Neural cell (in vitro differentiated cells): ENCODE results near the gene MGAT4A. TPM values are rescaled to one million over a fixed set of nuclear protein-coding genes. Genes with fewer than 3 reads are reported as not detected.
"Not testable (repeated sequence)": the region's sequence is repeated elsewhere in the genome, so short reads cannot be mapped to it uniquely, and the experiment has no call there.

Experiments used
- H2AFZ ChIP-seq: fragments of 200-600, 300-800 bp; sonication (generic), shearing (Covaris generic); 2 replicates; pipeline ENCODE4 v1.6.0; 2014; ENCODE audit warnings: low read depth, mild to moderate bottlenecking, antibody characterized with exemption, low read length, moderate library complexity
- H3F3A ChIP-seq: fragments of 200-600 bp; shearing (Covaris generic); 2 replicates; pipeline ENCODE4 v1.6.1; 2016; ENCODE audit warnings: mild to moderate bottlenecking, moderate library complexity, mixed read lengths, antibody characterized with exemption, low read length; ENCODE audit not compliant: insufficient read depth, poor library complexity, severe bottlenecking
- H3K27ac ChIP-seq: fragments of 200-600, 300-800 bp; sonication (generic), shearing (Covaris generic); 2 replicates; pipeline ENCODE4 v1.5.1; 2014; ENCODE audit warnings: mild to moderate bottlenecking, low read length, moderate library complexity
- H3K27me3 ChIP-seq: fragments of 300-800, 200-600 bp; sonication (generic), shearing (Covaris generic); 2 replicates; pipeline ENCODE4 v1.6.0; 2014; ENCODE audit warnings: mild to moderate bottlenecking, low read depth, low read length, moderate library complexity; ENCODE audit not compliant: insufficient read depth
- H3K36me3 ChIP-seq: fragments of 300-800, 200-600 bp; sonication (generic), shearing (Covaris generic); 2 replicates; pipeline ENCODE4 v1.5.1; 2014; ENCODE audit warnings: mild to moderate bottlenecking, antibody characterized with exemption, low read length, moderate library complexity; ENCODE audit not compliant: insufficient read depth
- H3K4me2 ChIP-seq: fragments of 300-800, 200-600 bp; sonication (generic), shearing (Covaris generic); 2 replicates; pipeline ENCODE4 v1.6.0; 2014; ENCODE audit warnings: mild to moderate bottlenecking, low read length
- H3K4me3 ChIP-seq: fragments of 300-800, 200-600 bp; sonication (generic), shearing (Covaris generic); 2 replicates; pipeline ENCODE4 v1.5.1; 2014; ENCODE audit warnings: mild to moderate bottlenecking, low read length, moderate library complexity
- H3K79me2 ChIP-seq: fragments of 200-600 bp; shearing (Covaris generic); replicated peaks from 2 replicates; pipeline ENCODE4 v1.6.0; 2014; ENCODE audit warnings: mild to moderate bottlenecking, low read length, moderate library complexity; ENCODE audit not compliant: insufficient read depth
- H3K9ac ChIP-seq: fragments of 300-800, 200-600 bp; sonication (generic), shearing (Covaris generic); 2 replicates; pipeline ENCODE4 v1.6.1; 2016; ENCODE audit warnings: mild to moderate bottlenecking, low read length, mixed read lengths
- H3K9me2 ChIP-seq: fragments of 200-600 bp; shearing (Covaris generic); 2 replicates; pipeline ENCODE4 v1.6.1; 2016; ENCODE audit warnings: mild to moderate bottlenecking, low read length, mixed read lengths; ENCODE audit not compliant: insufficient read depth
- H3K9me3 ChIP-seq: fragments of 200-600, 300-800 bp; sonication (generic), shearing (Covaris generic); 2 replicates; pipeline ENCODE4 v1.6.1; 2016; ENCODE audit warnings: mild to moderate bottlenecking, mixed run types, low read length, moderate library complexity, mixed read lengths
- H4K20me1 ChIP-seq: fragments of 200-600 bp; shearing (Covaris generic); 2 replicates; pipeline ENCODE4 v1.6.1; 2016; ENCODE audit warnings: mild to moderate bottlenecking, mixed run types; ENCODE audit not compliant: insufficient read depth
- EP300 ChIP-seq: fragments of 450-650 bp; conservative IDR thresholded peaks from 2 replicates; pipeline ENCODE4 v1.6.1; 2014; ENCODE audit warnings: antibody characterized with exemption, mild to moderate bottlenecking, moderate library complexity; ENCODE audit not compliant: poor library complexity, severe bottlenecking
- EZH2 ChIP-seq: fragments of 200-600, 300-800 bp; shearing (Covaris generic), sonication (generic); IDR thresholded peaks from 2 replicates; pipeline ENCODE4 v1.6.1; 2014; ENCODE audit warnings: antibody characterized with exemption, low read length, borderline replicate concordance, mild to moderate bottlenecking; ENCODE audit not compliant: insufficient read depth, poor library complexity, severe bottlenecking
- MXI1 ChIP-seq: fragments of 450-650 bp; conservative IDR thresholded peaks from 2 replicates; pipeline ENCODE4 v1.6.1; 2014; ENCODE audit warnings: antibody characterized with exemption, mild to moderate bottlenecking; ENCODE audit not compliant: poor library complexity, severe bottlenecking
- POLR2AphosphoS5 ChIP-seq: IDR thresholded peaks from 2 replicates; pipeline ENCODE4 v1.6.1; 2012
- RAD21 ChIP-seq: fragments of 450-650 bp; conservative IDR thresholded peaks from 2 replicates; pipeline ENCODE4 v1.6.1; 2014; ENCODE audit warnings: antibody characterized with exemption, mild to moderate bottlenecking, moderate library complexity
- SMC3 ChIP-seq: fragments of 450-650 bp; conservative IDR thresholded peaks from 2 replicates; pipeline ENCODE4 v1.6.1; 2014; ENCODE audit warnings: antibody characterized with exemption, mild to moderate bottlenecking, moderate library complexity; ENCODE audit not compliant: poor library complexity
- TAF1 ChIP-seq: IDR thresholded peaks from 2 replicates; pipeline ENCODE4 v1.6.1; 2012; ENCODE audit warnings: low read depth
- polyA plus RNA-seq: library from polyadenylated mRNA; depleted of rRNA; stranded (reverse); fragments of >200 nt; gene quantifications from 2 replicates; pipeline ENCODE4 v1.2.3, GENCODE V29; 2014
- TF ChIP-seq, protein P1 (sequence below): fragments of 450-650 bp; IDR thresholded peaks from 2 replicates; pipeline ENCODE4 v1.5.1; 2014; ENCODE audit warnings: antibody characterized with exemption, mild to moderate bottlenecking, moderate library complexity; ENCODE audit not compliant: poor library complexity, severe bottlenecking
- TF ChIP-seq, protein P2 (sequence below): IDR thresholded peaks from 2 replicates; pipeline ENCODE4 v1.6.1; 2012; ENCODE audit warnings: borderline replicate concordance

MGAT4A gene
- polyA plus RNA-seq, 1 donor from 2014 or later, result 54.8 TPM

DNA sequence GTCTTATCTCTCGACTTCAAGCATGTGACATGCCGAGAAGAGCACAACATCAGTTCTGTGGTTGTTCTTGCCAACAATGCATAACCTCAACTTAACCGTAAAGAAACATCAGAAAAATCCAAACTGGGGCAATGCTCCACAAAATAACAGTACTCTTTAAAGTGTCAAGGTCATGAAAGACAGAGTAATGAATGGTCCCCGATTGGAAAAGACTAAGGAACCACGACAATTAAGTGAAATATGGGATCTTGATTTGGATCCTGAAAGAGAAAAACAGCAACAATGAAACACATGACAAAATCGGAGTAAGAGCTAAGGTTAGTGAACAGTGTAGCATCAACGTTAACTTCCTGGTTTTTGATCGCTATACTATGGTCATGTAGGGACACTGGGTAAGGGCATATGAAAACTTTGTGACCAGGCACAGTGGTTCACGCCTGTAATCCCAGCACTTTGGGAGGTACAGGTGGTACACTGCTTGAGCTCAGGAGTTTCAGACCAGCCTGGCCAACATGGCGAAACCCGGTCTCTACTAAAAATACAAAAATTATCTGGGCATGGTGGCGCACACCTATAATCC, 67.3 kb downstream of the MGAT4A start:
- Histone ChIP-seq H3K9me3 (no peaks in the 10 kb centered on the region), H3F3A (no peaks in the 10 kb centered on the region), H3K4me3 (no peak overlapping the region), H3K36me3 (no peaks in the 10 kb centered on the region), H3K27me3 (no peaks in the 10 kb centered on the region), H2AFZ (no peak overlapping the region), H3K79me2 (no peaks in the 10 kb centered on the region), H4K20me1 (no peaks in the 10 kb centered on the region), H3K4me2 (no peak overlapping the region), H3K27ac (no peak overlapping the region), H3K9ac (no peak overlapping the region), H3K9me2 (no peaks in the 10 kb centered on the region)
- TF ChIP-seq POLR2AphosphoS5 (no peak), TAF1 (no peak)

DNA sequence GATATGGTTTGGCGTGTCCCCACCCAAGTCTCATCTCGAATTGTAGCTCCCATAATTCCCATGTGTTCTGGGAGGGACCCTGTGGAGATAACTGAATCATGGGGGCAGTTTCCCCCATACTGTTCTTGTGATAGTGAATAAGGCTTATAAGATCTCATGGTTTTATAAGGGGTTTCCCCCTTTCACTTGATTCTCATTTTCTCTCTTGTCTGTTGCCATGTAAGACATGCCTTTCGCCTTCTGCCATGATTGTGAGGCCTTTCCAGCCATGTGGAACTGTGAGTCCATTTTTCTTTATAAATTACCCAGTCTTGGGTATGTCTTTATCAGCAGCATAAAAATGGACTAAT, 71.5 kb downstream of the MGAT4A start:
- not testable (repeated sequence) for H4K20me1 ChIP-seq, H3K9ac ChIP-seq, H3K27ac ChIP-seq, H2AFZ ChIP-seq, H3K9me2 ChIP-seq, H3K27me3 ChIP-seq, H3F3A ChIP-seq, H3K4me2 ChIP-seq, H3K36me3 ChIP-seq, H3K4me3 ChIP-seq, H3K9me3 ChIP-seq, H3K79me2 ChIP-seq

DNA sequence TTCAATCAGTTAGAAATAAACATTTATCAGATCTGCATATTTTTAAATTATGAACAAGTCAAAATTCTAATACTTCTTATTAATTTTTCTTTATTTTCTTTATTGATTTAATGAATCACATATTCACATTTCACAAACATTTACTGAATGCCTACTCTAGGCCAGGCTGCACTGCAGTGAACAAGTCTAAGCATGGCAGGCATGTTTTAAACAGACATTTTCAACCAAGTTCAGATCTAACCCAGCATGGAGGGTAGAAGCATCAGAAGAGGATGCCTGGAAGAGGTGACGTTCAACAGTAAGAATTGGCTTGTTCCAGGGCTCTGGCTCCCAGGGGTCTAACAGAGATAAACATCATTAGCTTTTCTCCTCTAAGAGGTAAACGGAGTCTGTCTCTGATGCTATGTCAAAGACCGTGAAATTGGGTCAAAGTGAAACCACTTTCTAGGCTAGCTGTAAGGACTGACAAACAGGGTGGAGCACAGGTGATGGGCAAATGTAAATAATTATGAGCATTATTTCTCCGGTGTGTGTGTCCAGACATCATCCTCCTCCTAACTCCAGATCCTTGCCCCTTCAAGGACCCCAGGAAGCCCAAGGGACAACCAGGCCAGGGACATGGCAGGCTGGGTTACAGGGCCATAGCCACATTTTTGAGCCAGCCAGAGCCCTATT, 72.0 kb downstream of the MGAT4A start:
- TF ChIP-seq POLR2AphosphoS5 (no peak), EZH2 (no peak), SMC3 (no peak), RAD21 (no peak), TAF1 (no peak), MXI1 (no peak), EP300 (no peak)
- TF ChIP-seq, protein P1, sequence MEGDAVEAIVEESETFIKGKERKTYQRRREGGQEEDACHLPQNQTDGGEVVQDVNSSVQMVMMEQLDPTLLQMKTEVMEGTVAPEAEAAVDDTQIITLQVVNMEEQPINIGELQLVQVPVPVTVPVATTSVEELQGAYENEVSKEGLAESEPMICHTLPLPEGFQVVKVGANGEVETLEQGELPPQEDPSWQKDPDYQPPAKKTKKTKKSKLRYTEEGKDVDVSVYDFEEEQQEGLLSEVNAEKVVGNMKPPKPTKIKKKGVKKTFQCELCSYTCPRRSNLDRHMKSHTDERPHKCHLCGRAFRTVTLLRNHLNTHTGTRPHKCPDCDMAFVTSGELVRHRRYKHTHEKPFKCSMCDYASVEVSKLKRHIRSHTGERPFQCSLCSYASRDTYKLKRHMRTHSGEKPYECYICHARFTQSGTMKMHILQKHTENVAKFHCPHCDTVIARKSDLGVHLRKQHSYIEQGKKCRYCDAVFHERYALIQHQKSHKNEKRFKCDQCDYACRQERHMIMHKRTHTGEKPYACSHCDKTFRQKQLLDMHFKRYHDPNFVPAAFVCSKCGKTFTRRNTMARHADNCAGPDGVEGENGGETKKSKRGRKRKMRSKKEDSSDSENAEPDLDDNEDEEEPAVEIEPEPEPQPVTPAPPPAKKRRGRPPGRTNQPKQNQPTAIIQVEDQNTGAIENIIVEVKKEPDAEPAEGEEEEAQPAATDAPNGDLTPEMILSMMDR, result no peak
- TF ChIP-seq, protein P2, sequence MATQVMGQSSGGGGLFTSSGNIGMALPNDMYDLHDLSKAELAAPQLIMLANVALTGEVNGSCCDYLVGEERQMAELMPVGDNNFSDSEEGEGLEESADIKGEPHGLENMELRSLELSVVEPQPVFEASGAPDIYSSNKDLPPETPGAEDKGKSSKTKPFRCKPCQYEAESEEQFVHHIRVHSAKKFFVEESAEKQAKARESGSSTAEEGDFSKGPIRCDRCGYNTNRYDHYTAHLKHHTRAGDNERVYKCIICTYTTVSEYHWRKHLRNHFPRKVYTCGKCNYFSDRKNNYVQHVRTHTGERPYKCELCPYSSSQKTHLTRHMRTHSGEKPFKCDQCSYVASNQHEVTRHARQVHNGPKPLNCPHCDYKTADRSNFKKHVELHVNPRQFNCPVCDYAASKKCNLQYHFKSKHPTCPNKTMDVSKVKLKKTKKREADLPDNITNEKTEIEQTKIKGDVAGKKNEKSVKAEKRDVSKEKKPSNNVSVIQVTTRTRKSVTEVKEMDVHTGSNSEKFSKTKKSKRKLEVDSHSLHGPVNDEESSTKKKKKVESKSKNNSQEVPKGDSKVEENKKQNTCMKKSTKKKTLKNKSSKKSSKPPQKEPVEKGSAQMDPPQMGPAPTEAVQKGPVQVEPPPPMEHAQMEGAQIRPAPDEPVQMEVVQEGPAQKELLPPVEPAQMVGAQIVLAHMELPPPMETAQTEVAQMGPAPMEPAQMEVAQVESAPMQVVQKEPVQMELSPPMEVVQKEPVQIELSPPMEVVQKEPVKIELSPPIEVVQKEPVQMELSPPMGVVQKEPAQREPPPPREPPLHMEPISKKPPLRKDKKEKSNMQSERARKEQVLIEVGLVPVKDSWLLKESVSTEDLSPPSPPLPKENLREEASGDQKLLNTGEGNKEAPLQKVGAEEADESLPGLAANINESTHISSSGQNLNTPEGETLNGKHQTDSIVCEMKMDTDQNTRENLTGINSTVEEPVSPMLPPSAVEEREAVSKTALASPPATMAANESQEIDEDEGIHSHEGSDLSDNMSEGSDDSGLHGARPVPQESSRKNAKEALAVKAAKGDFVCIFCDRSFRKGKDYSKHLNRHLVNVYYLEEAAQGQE, result no peak
- Histone ChIP-seq H3K9me3 (no peaks in the 10 kb centered on the region), H2AFZ (no peak overlapping the region), H4K20me1 (no peaks in the 10 kb centered on the region), H3K9me2 (no peaks in the 10 kb centered on the region), H3K36me3 (no peaks in the 10 kb centered on the region), H3K27me3 (no peaks in the 10 kb centered on the region), H3F3A (no peaks in the 10 kb centered on the region), H3K9ac (no peak overlapping the region), H3K79me2 (no peaks in the 10 kb centered on the region), H3K4me3 (no peak overlapping the region), H3K4me2 (no peak overlapping the region), H3K27ac (no peak overlapping the region)
